ENCODE measurements around the gene DNAI4.

- TF ChIP-seq CTCF (IDR thresholded peaks at IDR 0.05): no peak
- TF ChIP-seq POLR2A (IDR thresholded peaks at IDR 0.05): no peak
Measured at GRCh38 chr1:66774438-66774837, 150.2 kb downstream of the DNAI4 start.

Data from Peyer's patch (tissue), 4 donors.